ENCODE data around the gene GLRX5. TPM values are rescaled to one million over a fixed set of nuclear protein-coding genes. Genes with fewer than 3 reads are reported as not detected.
A peak's percentile ranks its signal among the peaks of the same experiment; 100 is the strongest.

GLRX5 gene
- total RNA-seq, 5 donors from 2014 or later (not counting 1 experiment from before 2014, with no cell fraction given) = 15.4 to 24.2 (median 16.0) TPM

DNA sequence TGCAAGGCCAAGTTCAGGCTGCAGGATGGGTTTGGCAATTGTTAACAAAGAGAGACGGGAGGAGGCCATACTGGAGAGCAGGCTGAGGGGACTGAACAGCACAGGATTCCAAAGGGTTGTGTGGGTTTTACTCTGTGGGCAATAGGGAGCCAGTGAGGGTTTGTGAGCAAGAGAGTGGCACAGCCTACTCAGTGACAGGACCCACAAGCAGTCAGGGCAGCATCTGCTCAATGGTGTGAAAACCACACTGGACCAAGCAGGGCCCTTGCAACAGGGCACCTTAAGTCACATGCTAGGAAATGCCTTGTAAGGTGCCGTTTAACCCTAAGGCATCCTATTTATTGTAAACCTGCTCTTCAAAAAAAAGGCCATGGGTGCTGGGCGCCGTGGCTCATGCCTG is 40.4 kb upstream of the GLRX5 start:
- H3K9me3 ChIP-seq = peaks cover 2% of the 10 kb centered on the region
- no peak for DNase-seq
- no peaks in the 10 kb centered on the region for H3K27me3 ChIP-seq (replicated peaks in 1 of 2; ENCODE audit: control insufficient read depth in 2 of 2, extremely low read depth in 1 of 2, insufficient read depth in 2 of 2, low read length in 1 of 2)
- Mint-ChIP-seq H3K9me3 (peaks cover 0 to 8% (median 0%) of the 10 kb centered on the region in 3 donors), H3K4me3 (peak overlapping the region in 1 of 3 donors; percentile 68), H3K27me3 (no peaks in the 10 kb centered on the region), H3K4me1 (peaks cover 55 to 80% (median 72%) of the 10 kb centered on the region in 3 donors), H3K27ac (peak overlapping the region; percentile 93 to 95), H3K36me3 (peaks cover 23% of the 10 kb centered on the region)
- 84% methylated on average over 2 of the region's 4 CpGs for WGBS (ENCODE audit: insufficient coverage)
- peaks cover 18 to 44% of the 10 kb centered on the region in 2 experiments for H3K4me1 ChIP-seq (ENCODE audit: control insufficient read depth in 1 of 2, extremely low read depth in 1 of 2, insufficient read depth in 2 of 2, low read length in 2 of 2)
- H3K27ac ChIP-seq (ENCODE audit: low read length) = no peak overlapping the region
- POLR2A ChIA-PET = no interaction called here
- CTCF ChIA-PET = no interaction called here
- H3K36me3 ChIP-seq (ENCODE audit: control insufficient read depth in 2 of 2, extremely low read depth in 1 of 2, insufficient read depth in 1 of 2, low read length in 1 of 2) = peaks cover 6 to 9% of the 10 kb centered on the region in 2 donors
- no peak overlapping the region for H3K4me3 ChIP-seq (ENCODE audit: control insufficient read depth in 1 of 2, extremely low read depth in 1 of 2, low read length in 1 of 2)
- no peak for ATAC-seq (replicated peaks in 1 of 4)

DNA sequence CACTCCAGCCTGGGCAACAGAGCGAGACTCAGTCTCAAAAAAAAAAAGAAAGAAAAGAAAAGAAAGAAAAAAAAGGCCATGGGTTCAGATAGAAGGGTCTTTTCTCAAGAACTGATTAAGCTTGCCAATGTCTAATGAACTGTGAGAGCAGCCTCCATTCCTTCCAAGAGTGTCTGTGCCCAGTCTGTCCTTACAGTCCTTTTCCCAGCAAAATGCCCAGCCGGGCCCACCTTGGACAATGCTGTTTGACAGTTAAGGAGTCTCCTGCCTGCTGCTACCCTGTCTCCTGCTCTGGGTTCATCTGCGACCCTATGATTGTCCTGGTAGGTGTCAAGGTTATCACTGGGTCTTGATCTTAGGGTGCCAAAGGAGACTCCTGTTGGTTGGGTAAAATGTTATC is 39.8 kb upstream of the GLRX5 start:
- Mint-ChIP-seq H3K9me3 (peaks cover 0 to 8% (median 0%) of the 10 kb centered on the region in 3 donors), H3K27ac (peak overlapping the region; percentile 93 to 95), H3K36me3 (peaks cover 24% of the 10 kb centered on the region), H3K27me3 (no peaks in the 10 kb centered on the region), H3K4me1 (peaks cover 55 to 79% (median 74%) of the 10 kb centered on the region in 3 donors), H3K4me3 (peak overlapping the region in 2 of 3 donors; percentile 59 to 68)
- peaks cover 6 to 11% of the 10 kb centered on the region in 2 donors for H3K36me3 ChIP-seq (ENCODE audit: control insufficient read depth in 2 of 2, extremely low read depth in 1 of 2, insufficient read depth in 1 of 2, low read length in 1 of 2)
- ChIA-PET POLR2A (interaction anchor here in 1 of 2 donors (0.6 kb wide), 1 partner anchor 38 kb away, joined by 3 read pairs; no protein-coding TSS in a partner anchor), CTCF (no interaction called here)
- ATAC-seq (replicated peaks in 1 of 4) (no peak), DNase-seq (no peak)
- H3K4me1 ChIP-seq (ENCODE audit: control insufficient read depth in 1 of 2, extremely low read depth in 1 of 2, insufficient read depth in 2 of 2, low read length in 2 of 2) = peaks cover 18 to 44% of the 10 kb centered on the region in 2 experiments
- peaks cover 2% of the 10 kb centered on the region for H3K9me3 ChIP-seq
- no peak overlapping the region for H3K4me3 ChIP-seq (ENCODE audit: control insufficient read depth in 1 of 2, extremely low read depth in 1 of 2, low read length in 1 of 2)
- 100% methylated on average over 2 of the region's 3 CpGs for WGBS (ENCODE audit: insufficient coverage)
- H3K27me3 ChIP-seq (replicated peaks in 1 of 2; ENCODE audit: control insufficient read depth in 2 of 2, extremely low read depth in 1 of 2, insufficient read depth in 2 of 2, low read length in 1 of 2) = no peaks in the 10 kb centered on the region
- H3K27ac ChIP-seq (ENCODE audit: low read length) = peak overlapping the region; percentile 12

DNA sequence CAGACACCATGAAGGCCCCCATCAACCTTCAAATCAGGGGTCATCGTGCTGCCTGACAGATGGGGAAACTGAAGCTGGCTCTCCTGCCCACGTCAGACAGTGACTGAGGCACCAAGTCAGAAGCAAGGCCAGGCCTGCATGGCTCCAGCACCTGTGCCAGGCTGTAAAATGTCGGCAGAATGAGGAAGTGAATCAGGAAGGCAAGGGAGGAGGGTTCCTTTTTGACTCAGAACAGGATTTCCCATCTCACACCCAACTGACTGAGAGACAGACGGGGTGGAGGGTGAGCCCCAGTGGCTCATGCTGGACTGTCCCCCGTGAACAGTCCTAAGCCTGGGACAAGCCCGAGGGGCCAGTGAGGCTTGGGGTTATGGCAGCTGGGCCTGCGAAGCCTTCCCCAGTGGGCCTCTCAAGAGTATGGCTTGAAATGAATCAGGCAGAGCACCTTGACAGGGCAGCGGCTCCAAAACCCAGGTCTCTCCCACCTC is 39.3 kb upstream of the GLRX5 start:
- Histone ChIP-seq H3K4me3 (ENCODE audit: control insufficient read depth in 1 of 2, extremely low read depth in 1 of 2, low read length in 1 of 2) (no peak overlapping the region), H3K27ac (ENCODE audit: low read length) (peak overlapping the region; percentile 12), H3K27me3 (replicated peaks in 1 of 2; ENCODE audit: control insufficient read depth in 2 of 2, extremely low read depth in 1 of 2, insufficient read depth in 2 of 2, low read length in 1 of 2) (no peaks in the 10 kb centered on the region), H3K36me3 (ENCODE audit: control insufficient read depth in 2 of 2, extremely low read depth in 1 of 2, insufficient read depth in 1 of 2, low read length in 1 of 2) (peaks cover 9 to 16% of the 10 kb centered on the region in 2 donors), H3K4me1 (ENCODE audit: control insufficient read depth in 1 of 2, extremely low read depth in 1 of 2, insufficient read depth in 2 of 2, low read length in 2 of 2) (peaks cover 18 to 40% of the 10 kb centered on the region in 2 experiments), H3K9me3 (peaks cover 2% of the 10 kb centered on the region)
- Mint-ChIP-seq H3K27ac (peak overlapping the region; percentile 93 to 95), H3K9me3 (peaks cover 0 to 8% (median 0%) of the 10 kb centered on the region in 3 donors), H3K27me3 (no peaks in the 10 kb centered on the region), H3K4me1 (peaks cover 55 to 80% (median 75%) of the 10 kb centered on the region in 3 donors), H3K36me3 (peaks cover 24% of the 10 kb centered on the region), H3K4me3 (peak overlapping the region in 2 of 3 donors; percentile 59 to 68)
- DNase-seq (peak in 2 of 35 experiments; percentile 39 to 43), ATAC-seq (replicated peaks in 1 of 4) (peak; percentile 25 to 66 (median 54))
- WGBS (ENCODE audit: insufficient coverage) = 34% methylated on average over 4 of the region's 8 CpGs
- ChIA-PET CTCF (interaction anchor here in 1 of 2 donors (0.9 to 1.5 kb wide), 2 partner anchors 16 to 32 kb away, joined by 3 to 7 read pairs; no protein-coding TSS in a partner anchor), POLR2A (interaction anchor here in 1 of 2 donors (0.6 kb wide), 1 partner anchor 38 kb away, joined by 3 read pairs; no protein-coding TSS in a partner anchor)

DNA sequence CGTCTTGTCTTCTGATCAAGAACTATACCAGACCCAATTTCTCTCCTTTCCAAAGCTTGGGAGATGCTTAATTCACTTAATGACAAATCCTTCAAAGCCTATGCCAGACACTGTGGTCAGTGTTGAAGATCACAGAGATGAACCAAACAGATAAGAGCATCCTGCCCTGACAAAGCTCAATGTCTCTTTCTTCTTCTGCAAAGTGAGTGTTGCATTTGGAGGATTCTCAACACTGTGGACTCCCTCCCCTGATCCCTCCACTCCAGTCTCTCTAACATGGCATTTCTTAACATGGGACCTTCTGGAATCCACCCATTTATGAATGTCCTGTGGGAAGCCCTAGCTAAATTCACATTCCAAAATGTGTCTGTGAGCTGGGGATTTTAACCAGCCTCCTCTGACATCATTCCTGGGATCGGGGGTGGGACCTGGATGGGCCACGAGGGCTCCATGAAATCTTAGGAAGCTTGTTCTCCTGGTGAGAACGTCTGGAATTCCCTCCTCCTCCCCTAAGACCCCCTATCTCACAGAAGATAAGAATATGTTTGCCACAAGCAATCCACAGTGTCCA is 38.7 kb upstream of the GLRX5 start:
- Histone ChIP-seq H3K27me3 (replicated peaks in 1 of 2; ENCODE audit: control insufficient read depth in 2 of 2, extremely low read depth in 1 of 2, insufficient read depth in 2 of 2, low read length in 1 of 2) (no peaks in the 10 kb centered on the region), H3K4me1 (ENCODE audit: control insufficient read depth in 1 of 2, extremely low read depth in 1 of 2, insufficient read depth in 2 of 2, low read length in 2 of 2) (peaks cover 18 to 35% of the 10 kb centered on the region in 2 experiments), H3K9me3 (peaks cover 2% of the 10 kb centered on the region), H3K36me3 (ENCODE audit: control insufficient read depth in 2 of 2, extremely low read depth in 1 of 2, insufficient read depth in 1 of 2, low read length in 1 of 2) (peaks cover 15 to 22% of the 10 kb centered on the region in 2 donors), H3K4me3 (ENCODE audit: control insufficient read depth in 1 of 2, extremely low read depth in 1 of 2, low read length in 1 of 2) (no peak overlapping the region), H3K27ac (ENCODE audit: low read length) (peak overlapping the region; percentile 12)
- peaks cover 0 to 8% (median 0%) of the 10 kb centered on the region in 3 donors for H3K9me3 Mint-ChIP-seq
- ChIA-PET CTCF (interaction anchor here in 1 of 2 donors (0.9 to 1.5 kb wide), 2 partner anchors 17 to 31 kb away, joined by 3 to 7 read pairs; no protein-coding TSS in a partner anchor), POLR2A (interaction anchor here (0.5 to 1.0 kb wide), 3 partner anchors 9 to 235 kb away, joined by 3 to 5 read pairs (median 3); no protein-coding TSS in a partner anchor)
- peaks cover 55 to 80% (median 75%) of the 10 kb centered on the region in 3 donors for H3K4me1 Mint-ChIP-seq
- peak overlapping the region; percentile 93 to 95 for H3K27ac Mint-ChIP-seq
- H3K27me3 Mint-ChIP-seq = no peaks in the 10 kb centered on the region
- peak overlapping the region in 2 of 3 donors; percentile 24 to 68 for H3K4me3 Mint-ChIP-seq
- peaks cover 28% of the 10 kb centered on the region for H3K36me3 Mint-ChIP-seq
- peak in 2 of 35 experiments; percentile 18 to 51 for DNase-seq
- peak; percentile 56 to 78 (median 72) for ATAC-seq (replicated peaks in 1 of 4)
- no CpG with 5 or more reads among the region's 4 CpGs for WGBS (ENCODE audit: insufficient coverage)

DNA sequence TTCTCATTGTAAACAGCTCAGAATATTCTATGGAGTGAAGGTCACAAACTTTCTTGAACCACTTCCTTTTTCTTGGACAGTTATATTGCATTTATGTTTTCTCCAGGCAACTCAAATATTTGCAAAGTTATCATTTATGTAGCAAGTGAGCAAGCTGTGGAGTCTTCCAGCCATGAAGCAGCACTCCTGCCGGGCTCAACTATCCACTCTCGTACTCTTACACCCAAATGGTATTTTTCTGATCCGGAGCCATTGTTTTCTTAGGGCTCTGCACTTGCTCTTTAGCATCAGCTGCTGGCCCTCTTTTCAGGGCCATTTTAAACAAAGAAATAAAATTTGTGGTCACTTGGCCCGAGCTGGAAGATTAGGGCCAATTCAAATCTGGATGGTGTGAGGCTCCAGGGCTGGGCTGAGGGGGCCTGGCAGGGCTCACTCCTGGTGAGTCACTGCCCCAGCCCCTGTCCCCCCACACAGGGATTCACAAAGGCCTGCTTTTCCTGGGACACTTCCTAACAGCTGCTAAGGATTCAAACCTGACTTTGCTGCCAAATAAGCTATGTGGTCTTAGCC is 38.1 kb upstream of the GLRX5 start:
- Histone ChIP-seq H3K4me3 (ENCODE audit: control insufficient read depth in 1 of 2, extremely low read depth in 1 of 2, low read length in 1 of 2) (no peak overlapping the region), H3K36me3 (ENCODE audit: control insufficient read depth in 2 of 2, extremely low read depth in 1 of 2, insufficient read depth in 1 of 2, low read length in 1 of 2) (peaks cover 21 to 25% of the 10 kb centered on the region in 2 donors), H3K27ac (ENCODE audit: low read length) (no peak overlapping the region), H3K9me3 (peaks cover 2% of the 10 kb centered on the region), H3K4me1 (ENCODE audit: control insufficient read depth in 1 of 2, extremely low read depth in 1 of 2, insufficient read depth in 2 of 2, low read length in 2 of 2) (peaks cover 18 to 35% of the 10 kb centered on the region in 2 experiments), H3K27me3 (replicated peaks in 1 of 2; ENCODE audit: control insufficient read depth in 2 of 2, extremely low read depth in 1 of 2, insufficient read depth in 2 of 2, low read length in 1 of 2) (no peaks in the 10 kb centered on the region)
- peak overlapping the region in 2 of 3 donors; percentile 24 to 68 for H3K4me3 Mint-ChIP-seq
- H3K4me1 Mint-ChIP-seq = peaks cover 55 to 81% (median 77%) of the 10 kb centered on the region in 3 donors
- CTCF ChIA-PET = interaction anchor here in 1 of 2 donors (1.5 kb wide), 1 partner anchor 18 kb away, joined by 7 read pairs; no protein-coding TSS in a partner anchor
- no peak for DNase-seq
- ATAC-seq (replicated peaks in 1 of 4) = no peak
- H3K9me3 Mint-ChIP-seq = peaks cover 0 to 7% (median 0%) of the 10 kb centered on the region in 3 donors
- WGBS (ENCODE audit: insufficient coverage) = 50% methylated on average over 2 of the region's 4 CpGs
- H3K27me3 Mint-ChIP-seq = no peaks in the 10 kb centered on the region
- H3K36me3 Mint-ChIP-seq = peaks cover 29% of the 10 kb centered on the region
- peak overlapping the region; percentile 93 to 95 for H3K27ac Mint-ChIP-seq
- POLR2A ChIA-PET = interaction anchor here (0.5 to 1.0 kb wide), 4 partner anchors 9 to 236 kb away, joined by 3 to 5 read pairs (median 3); no protein-coding TSS in a partner anchor

DNA sequence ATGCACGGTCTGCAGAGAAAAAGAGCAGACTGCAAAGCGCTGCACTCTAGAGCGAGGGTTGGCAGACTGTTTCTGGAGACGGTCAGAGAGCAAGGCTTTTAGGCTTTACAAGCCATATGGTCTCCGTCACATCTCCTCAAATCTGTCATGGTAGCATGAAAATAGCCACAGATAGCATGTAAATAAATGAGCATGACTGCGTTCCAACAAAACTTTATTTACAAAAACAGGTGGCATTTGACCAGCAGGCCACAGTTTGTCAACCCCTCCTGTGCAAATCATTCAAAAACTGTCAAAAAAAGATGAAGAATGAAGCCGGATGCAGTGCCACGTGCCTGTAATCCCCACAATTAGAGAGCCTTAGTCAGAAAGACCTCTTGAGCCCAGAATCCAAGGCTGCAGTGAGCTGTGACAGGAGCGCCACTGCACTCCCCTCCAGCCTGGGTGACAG is 37.3 kb upstream of the GLRX5 start:
- no peak overlapping the region for H3K27ac ChIP-seq (ENCODE audit: low read length)
- ATAC-seq (replicated peaks in 1 of 4) (no peak), DNase-seq (no peak)
- H3K36me3 Mint-ChIP-seq = peaks cover 23% of the 10 kb centered on the region
- peaks cover 18 to 39% of the 10 kb centered on the region in 2 experiments for H3K4me1 ChIP-seq (ENCODE audit: control insufficient read depth in 1 of 2, extremely low read depth in 1 of 2, insufficient read depth in 2 of 2, low read length in 2 of 2)
- peaks cover 60 to 81% (median 79%) of the 10 kb centered on the region in 3 donors for H3K4me1 Mint-ChIP-seq
- no peaks in the 10 kb centered on the region for H3K9me3 ChIP-seq
- H3K27ac Mint-ChIP-seq = peak overlapping the region; percentile 66 to 95
- H3K27me3 ChIP-seq (replicated peaks in 1 of 2; ENCODE audit: control insufficient read depth in 2 of 2, extremely low read depth in 1 of 2, insufficient read depth in 2 of 2, low read length in 1 of 2) = no peaks in the 10 kb centered on the region
- POLR2A ChIA-PET = no interaction called here
- no peaks in the 10 kb centered on the region for H3K27me3 Mint-ChIP-seq
- H3K4me3 Mint-ChIP-seq = no peak overlapping the region
- peaks cover 22 to 28% of the 10 kb centered on the region in 2 donors for H3K36me3 ChIP-seq (ENCODE audit: control insufficient read depth in 2 of 2, extremely low read depth in 1 of 2, insufficient read depth in 1 of 2, low read length in 1 of 2)
- 94% methylated on average over 5 of the region's 9 CpGs for WGBS (ENCODE audit: insufficient coverage)
- no peak overlapping the region for H3K4me3 ChIP-seq (ENCODE audit: control insufficient read depth in 1 of 2, extremely low read depth in 1 of 2, low read length in 1 of 2)
- no peaks in the 10 kb centered on the region for H3K9me3 Mint-ChIP-seq
- CTCF ChIA-PET = no interaction called here
